Measurements from ENCODE around the gene TSPAN14.
"Not testable (repeated sequence)": the region's sequence is repeated elsewhere in the genome, so short reads cannot be mapped to it uniquely, and the experiment has no call there.

The TSPAN14 gene

DNA sequence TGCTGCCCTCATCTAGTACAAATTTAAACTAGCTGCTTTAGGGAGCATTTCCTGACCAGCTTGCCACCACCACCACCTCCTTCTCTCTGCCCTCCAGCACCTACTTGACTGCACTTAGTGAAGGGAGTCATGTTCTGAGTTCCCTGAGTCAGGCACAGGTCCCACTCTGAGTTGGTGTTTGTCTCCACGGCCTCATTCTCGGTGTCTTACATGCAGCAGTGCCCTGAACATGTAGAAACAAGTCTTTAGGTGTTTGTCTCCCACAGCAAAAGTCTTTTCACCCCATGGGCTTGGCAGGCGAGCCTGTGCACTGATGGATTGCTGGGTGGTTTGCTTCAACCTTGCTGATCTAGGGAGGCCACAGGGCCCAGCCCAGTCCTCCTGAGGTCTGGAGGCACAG, 16.9 kb downstream of the TSPAN14 start:
- no peak for DNase-seq (ENCODE audit: low read depth)

DNA sequence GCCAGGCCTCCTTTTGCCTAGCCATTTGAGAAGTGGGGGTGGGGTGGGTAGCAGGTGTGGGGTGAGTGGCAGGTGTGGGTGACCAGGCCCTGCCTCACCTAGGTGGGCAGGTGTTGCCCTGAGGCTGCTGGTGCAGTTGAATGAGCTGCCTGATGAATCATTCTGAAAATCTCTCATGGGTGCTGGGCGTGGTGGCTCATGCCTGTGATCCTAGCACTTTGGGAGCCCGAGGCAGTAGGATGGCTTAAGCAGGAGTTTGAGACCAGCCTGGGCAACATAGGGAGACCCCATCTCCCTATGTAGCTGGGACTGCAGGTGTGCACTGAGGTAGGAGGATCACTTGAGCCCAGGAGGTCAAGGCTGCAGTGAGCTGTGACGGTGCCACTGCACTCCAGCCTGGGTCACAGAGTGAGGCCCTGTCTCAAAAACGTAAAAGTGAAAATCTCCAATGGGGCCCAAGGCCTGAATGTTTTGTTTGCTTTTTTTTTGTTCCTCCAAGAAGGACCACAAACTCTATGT, 17.7 kb downstream of the TSPAN14 start:
- no peak for DNase-seq (ENCODE audit: low read depth)

DNA sequence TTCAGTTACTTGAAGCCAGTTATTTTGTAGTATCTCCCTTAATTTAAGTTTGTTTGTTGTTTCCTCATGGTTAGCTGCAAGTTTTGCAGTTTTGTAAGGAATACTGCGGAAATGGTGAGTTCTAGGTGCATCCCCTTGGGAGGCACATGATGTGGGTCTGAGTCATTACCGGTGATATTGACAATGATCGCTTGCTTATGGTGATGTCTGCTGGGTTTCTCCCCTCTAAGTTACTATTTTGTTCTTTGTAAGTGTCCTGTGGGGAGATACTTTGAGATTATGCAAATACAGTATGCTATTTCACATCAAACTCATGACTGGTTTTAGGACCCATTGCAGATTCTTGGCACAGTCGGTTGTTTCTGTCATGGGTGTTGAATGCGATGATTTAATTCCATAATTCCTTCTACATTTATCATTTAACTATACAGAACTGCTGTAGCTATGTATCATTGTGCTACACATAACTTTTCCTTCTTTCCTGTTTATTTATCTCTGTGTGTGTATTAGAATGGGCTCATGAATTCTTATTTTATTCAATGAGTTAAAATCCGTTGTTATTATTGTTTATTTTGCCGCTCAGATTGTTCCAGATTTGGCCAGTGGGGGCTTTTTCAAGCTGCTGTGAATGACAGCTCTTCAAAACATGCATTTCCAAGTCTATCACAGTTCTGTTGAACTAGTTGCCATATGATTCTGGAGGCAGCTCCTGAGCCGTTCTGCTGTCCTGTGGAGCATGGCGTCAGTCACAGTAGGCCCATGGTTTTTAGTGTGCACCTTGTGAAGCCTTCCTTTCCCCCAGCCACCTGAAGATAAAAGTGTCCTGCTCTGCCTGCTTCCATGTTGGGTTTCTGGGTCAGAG, 18.4 kb downstream of the TSPAN14 start:
- DNase-seq (ENCODE audit: low read depth) = no peak

DNA sequence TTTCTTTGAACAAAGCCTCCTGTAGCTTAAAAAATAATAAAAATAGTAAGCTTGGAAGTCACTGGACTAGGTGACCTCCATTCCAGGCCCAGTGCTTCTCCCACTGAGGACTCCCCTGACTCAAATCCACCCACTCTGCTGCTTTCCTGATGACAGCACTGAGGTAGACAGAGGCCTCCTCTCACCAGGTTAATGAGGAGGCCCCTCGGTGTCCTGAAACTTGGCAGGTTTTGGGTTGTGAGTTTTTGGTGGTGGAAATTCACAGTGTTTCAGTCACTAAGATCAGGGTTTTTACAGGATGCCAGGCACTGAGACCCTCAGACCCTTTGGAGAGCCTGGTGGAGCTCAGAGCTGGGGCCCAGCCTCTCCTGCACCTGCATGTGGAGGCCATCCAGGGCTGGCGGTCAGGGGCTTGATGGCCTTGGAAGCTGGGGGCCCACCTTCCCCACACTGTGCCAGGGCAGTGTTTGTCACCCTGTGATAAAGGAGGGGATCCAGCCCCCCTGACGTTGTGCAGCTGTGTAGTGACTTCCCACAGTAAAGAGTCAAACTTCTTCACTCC, 19.1 kb downstream of the TSPAN14 start:
- no peak for DNase-seq (ENCODE audit: low read depth)

DNA sequence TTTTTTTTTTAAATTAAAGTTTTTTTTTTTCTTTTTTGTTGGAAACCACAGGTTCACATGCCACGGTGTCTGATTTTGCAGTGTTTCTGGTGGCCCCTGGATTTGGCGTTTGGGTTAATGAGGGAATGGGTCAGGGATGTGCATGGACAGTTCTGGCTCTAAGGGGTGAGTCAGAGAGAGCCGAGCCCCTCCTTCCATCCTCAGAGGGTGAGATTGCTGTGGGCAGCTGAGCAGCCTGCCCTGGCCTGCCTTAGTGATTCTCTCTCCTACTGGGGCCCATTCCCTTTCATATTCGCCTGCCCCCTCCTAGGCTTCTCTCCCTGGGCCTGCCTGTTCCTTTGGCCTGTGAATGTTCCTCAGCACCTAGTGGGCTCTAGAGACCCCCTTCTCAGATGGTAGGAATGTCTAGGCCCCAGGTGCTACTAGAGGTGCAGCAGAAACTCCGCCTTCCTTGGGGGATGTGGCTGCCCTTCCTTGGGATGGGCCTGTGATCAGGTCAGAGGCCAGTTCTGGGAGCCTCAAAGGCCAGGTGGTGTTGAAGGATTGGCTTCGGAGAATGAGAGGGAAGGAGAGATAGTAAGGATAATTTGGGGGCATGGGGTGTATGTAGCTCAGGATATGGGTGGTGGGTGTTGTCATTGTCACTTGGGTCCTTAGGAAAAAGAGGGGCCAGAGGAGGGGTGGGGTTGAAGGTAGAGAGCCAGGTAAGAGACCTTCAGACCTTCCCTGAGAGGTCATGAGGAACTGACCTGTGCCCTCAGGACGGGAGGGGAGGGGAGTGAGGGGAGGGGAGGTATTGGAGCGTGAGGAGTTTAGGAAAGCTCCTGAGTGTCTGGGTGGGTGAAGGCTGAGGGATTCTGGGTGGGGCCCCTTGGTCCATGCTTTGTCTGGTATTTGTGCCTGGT, 19.8 kb downstream of the TSPAN14 start:
- DNase-seq (ENCODE audit: low read depth) = no peak

- DNase-seq (ENCODE audit: low read depth) = no peak
These were observed 20.4 kb downstream of the TSPAN14 start for GRCh38 chr10:80474597-80474910.

DNA sequence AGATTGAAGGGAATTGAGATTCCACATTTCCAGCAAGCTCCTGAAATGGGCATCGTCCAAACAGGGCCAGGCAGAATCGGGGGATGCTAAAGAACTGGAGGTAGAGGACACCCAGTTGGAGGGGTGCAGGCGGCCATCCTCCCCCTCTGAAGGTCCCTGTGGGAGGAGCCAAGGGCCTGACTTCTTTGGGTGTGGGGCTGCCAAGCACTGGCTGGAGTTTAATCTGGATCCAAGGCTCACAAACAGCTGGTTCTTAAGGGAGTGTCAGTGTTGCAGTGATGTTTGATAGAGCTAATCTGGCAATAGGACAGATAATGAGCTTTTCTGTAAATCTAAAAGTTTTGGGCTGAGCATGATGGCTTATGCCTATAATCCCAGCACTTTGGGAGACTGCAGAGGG, 20.8 kb downstream of the TSPAN14 start:
- no peak for DNase-seq (ENCODE audit: low read depth)

- DNase-seq (ENCODE audit: low read depth) = not testable (repeated sequence)
These were observed 21.5 kb downstream of the TSPAN14 start for GRCh38 chr10:80475641-80476040.

DNA sequence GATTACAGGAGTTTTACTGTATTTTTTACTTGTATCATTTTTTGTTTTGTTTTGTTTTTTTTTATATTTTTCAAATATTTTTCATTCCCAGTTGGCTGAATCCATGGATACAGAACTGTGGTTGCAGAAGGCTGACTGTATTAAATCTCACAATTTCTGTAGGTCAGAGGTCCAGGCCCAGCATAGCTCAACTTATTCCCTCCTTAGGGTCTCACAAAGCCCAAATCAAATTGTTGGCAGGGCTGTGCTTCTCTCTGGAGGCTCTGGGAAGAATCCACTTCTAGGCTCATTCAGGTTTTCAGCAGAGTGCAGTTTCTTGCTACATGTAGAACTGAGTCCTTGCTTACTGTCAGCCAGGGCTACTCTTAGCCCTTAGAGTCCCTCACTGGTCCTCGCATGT, 22.6 kb downstream of the TSPAN14 start:
- DNase-seq (ENCODE audit: low read depth) = no peak

DNA sequence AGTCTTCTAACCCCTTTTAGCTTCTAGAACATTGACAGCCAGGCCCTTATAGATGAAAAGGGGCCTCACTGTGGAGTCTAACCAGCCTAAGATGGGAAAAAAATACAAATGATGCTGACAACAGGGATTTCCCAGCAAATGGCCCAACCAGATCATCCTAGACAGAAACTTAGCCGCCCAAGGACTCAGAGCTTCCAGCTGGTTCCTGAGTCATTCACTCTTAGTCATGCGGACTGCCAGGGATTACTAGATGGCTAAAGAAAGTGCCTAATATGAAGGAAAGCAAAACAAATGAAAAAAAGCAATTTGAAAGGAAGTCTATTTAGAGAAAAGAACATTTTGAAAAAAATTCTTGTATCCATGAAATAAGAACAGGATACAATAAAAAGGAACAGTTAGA, 23.7 kb downstream of the TSPAN14 start:
- no peak for DNase-seq (ENCODE audit: low read depth)

GRCh38 chr10:80480373-80480772, 26.3 kb downstream of the TSPAN14 start:
- DNase-seq (ENCODE audit: low read depth) = not testable (repeated sequence)

DNA sequence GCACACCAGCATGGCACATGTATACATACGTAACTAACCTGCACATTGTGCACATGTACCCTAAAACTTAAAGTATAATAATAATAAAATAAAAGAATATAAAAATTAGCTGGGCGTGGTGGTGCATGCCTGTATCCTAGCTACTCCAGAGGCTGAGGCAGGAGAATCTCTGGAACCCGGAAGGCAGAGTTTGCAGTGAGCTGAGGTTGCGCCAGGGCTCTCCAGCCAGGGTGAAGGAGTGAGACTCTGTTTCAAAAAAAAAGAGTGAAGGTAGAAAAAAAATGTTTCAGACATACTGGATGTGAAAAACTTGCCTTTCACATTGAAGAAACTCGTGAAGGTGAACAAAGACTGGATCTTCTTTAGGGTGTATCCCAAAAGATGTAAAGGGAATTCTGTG, 26.7 kb downstream of the TSPAN14 start:
- no peak for DNase-seq (ENCODE audit: low read depth)

GRCh38 chr10:80484243-80484642, 30.1 kb downstream of the TSPAN14 start:
- DNase-seq (ENCODE audit: low read depth) = no peak

GRCh38 chr10:80484676-80485075, 30.6 kb downstream of the TSPAN14 start:
- DNase-seq (ENCODE audit: low read depth) = no peak

- no peak for DNase-seq (ENCODE audit: low read depth)
These were observed 31.2 kb downstream of the TSPAN14 start for GRCh38 chr10:80485076-80485945.

- no peak for DNase-seq (ENCODE audit: low read depth)
These were observed 32.0 kb downstream of the TSPAN14 start for GRCh38 chr10:80485946-80486764.

DNA sequence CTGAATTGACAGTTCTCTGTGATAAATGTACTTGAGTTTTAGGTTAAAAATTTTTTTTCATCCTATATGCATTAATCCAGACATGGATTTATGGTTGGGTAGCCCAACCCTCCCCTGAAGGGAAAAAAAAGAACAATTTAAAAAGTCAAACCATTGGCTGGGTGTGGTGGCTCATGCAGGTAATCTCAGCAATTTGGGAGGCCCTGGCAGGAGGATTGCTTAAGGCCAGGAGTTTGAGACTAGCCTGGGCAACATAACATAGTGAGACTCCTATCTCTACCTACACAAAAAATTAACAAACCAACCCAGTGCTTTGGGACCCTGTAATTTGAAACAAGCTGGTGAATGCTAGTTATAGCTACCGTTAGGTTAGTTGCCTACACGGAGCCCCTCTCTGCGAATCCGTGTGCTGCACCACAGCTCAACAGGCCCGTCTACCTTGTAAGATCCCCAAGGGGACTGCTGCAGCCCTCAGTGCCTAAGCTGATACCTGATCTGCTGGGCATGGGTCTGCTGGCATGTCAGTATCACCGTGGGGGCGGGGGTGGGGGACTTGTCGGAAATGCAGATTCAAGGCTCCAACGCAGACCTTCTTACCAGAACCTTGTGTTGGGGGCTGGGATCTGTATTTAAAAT, 32.8 kb downstream of the TSPAN14 start:
- no peak for DNase-seq (ENCODE audit: low read depth)

DNA sequence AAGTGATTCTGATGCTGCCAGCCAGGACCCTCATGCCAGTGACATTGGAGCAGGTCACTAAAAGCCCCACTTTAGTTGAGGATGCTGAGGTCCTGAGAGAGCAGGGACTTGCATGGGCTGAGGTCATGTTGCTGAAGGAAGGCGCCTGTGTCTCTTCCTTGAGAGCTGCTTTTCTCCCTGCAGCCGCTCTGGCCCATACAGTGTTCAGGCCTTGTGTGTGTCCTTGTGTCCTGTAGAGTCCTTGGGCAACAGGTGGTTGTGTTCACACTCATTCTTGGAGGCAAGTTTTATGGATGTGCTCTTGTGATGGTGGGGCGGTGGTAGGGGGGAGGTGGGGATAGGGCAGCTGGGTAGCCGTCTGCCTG, 33.3 kb downstream of the TSPAN14 start:
- DNase-seq (ENCODE audit: low read depth) = no peak

GRCh38 chr10:80487791-80488538, 33.9 kb downstream of the TSPAN14 start:
- no peak for DNase-seq (ENCODE audit: low read depth)

Measured in stimulated activated CD4-positive, alpha-beta T cell treated with anti-CD3 and anti-CD28 coated beads, Interleukin-2, amount 100 ng/mL, for 4 hours (primary cell).